Neural cell (in vitro differentiated cells): ENCODE results near the gene ZNF385C. TPM values are rescaled to one million over a fixed set of nuclear protein-coding genes. Genes with fewer than 3 reads are reported as not detected.

Experiments used
- H2AFZ ChIP-seq: fragments of 200-600, 300-800 bp; sonication (generic), shearing (Covaris generic); 2 replicates; pipeline ENCODE4 v1.6.0; 2014; ENCODE audit warnings: low read depth, mild to moderate bottlenecking, antibody characterized with exemption, low read length, moderate library complexity
- H3F3A ChIP-seq: fragments of 200-600 bp; shearing (Covaris generic); 2 replicates; pipeline ENCODE4 v1.6.1; 2016; ENCODE audit warnings: mild to moderate bottlenecking, moderate library complexity, mixed read lengths, antibody characterized with exemption, low read length; ENCODE audit not compliant: insufficient read depth, poor library complexity, severe bottlenecking
- H3K27ac ChIP-seq: fragments of 200-600, 300-800 bp; sonication (generic), shearing (Covaris generic); 2 replicates; pipeline ENCODE4 v1.5.1; 2014; ENCODE audit warnings: mild to moderate bottlenecking, low read length, moderate library complexity
- H3K27me3 ChIP-seq: fragments of 300-800, 200-600 bp; sonication (generic), shearing (Covaris generic); 2 replicates; pipeline ENCODE4 v1.6.0; 2014; ENCODE audit warnings: mild to moderate bottlenecking, low read depth, low read length, moderate library complexity; ENCODE audit not compliant: insufficient read depth
- H3K36me3 ChIP-seq: fragments of 300-800, 200-600 bp; sonication (generic), shearing (Covaris generic); 2 replicates; pipeline ENCODE4 v1.5.1; 2014; ENCODE audit warnings: mild to moderate bottlenecking, antibody characterized with exemption, low read length, moderate library complexity; ENCODE audit not compliant: insufficient read depth
- H3K4me2 ChIP-seq: fragments of 300-800, 200-600 bp; sonication (generic), shearing (Covaris generic); 2 replicates; pipeline ENCODE4 v1.6.0; 2014; ENCODE audit warnings: mild to moderate bottlenecking, low read length
- H3K4me3 ChIP-seq: fragments of 300-800, 200-600 bp; sonication (generic), shearing (Covaris generic); 2 replicates; pipeline ENCODE4 v1.5.1; 2014; ENCODE audit warnings: mild to moderate bottlenecking, low read length, moderate library complexity
- H3K79me2 ChIP-seq: fragments of 200-600 bp; shearing (Covaris generic); replicated peaks from 2 replicates; pipeline ENCODE4 v1.6.0; 2014; ENCODE audit warnings: mild to moderate bottlenecking, low read length, moderate library complexity; ENCODE audit not compliant: insufficient read depth
- H3K9ac ChIP-seq: fragments of 300-800, 200-600 bp; sonication (generic), shearing (Covaris generic); 2 replicates; pipeline ENCODE4 v1.6.1; 2016; ENCODE audit warnings: mild to moderate bottlenecking, low read length, mixed read lengths
- H3K9me2 ChIP-seq: fragments of 200-600 bp; shearing (Covaris generic); 2 replicates; pipeline ENCODE4 v1.6.1; 2016; ENCODE audit warnings: mild to moderate bottlenecking, low read length, mixed read lengths; ENCODE audit not compliant: insufficient read depth
- H3K9me3 ChIP-seq: fragments of 200-600, 300-800 bp; sonication (generic), shearing (Covaris generic); 2 replicates; pipeline ENCODE4 v1.6.1; 2016; ENCODE audit warnings: mild to moderate bottlenecking, mixed run types, low read length, moderate library complexity, mixed read lengths
- H4K20me1 ChIP-seq: fragments of 200-600 bp; shearing (Covaris generic); 2 replicates; pipeline ENCODE4 v1.6.1; 2016; ENCODE audit warnings: mild to moderate bottlenecking, mixed run types; ENCODE audit not compliant: insufficient read depth
- EP300 ChIP-seq: fragments of 450-650 bp; conservative IDR thresholded peaks from 2 replicates; pipeline ENCODE4 v1.6.1; 2014; ENCODE audit warnings: antibody characterized with exemption, mild to moderate bottlenecking, moderate library complexity; ENCODE audit not compliant: poor library complexity, severe bottlenecking
- EZH2 ChIP-seq: fragments of 200-600, 300-800 bp; shearing (Covaris generic), sonication (generic); IDR thresholded peaks from 2 replicates; pipeline ENCODE4 v1.6.1; 2014; ENCODE audit warnings: antibody characterized with exemption, low read length, borderline replicate concordance, mild to moderate bottlenecking; ENCODE audit not compliant: insufficient read depth, poor library complexity, severe bottlenecking
- MXI1 ChIP-seq: fragments of 450-650 bp; conservative IDR thresholded peaks from 2 replicates; pipeline ENCODE4 v1.6.1; 2014; ENCODE audit warnings: antibody characterized with exemption, mild to moderate bottlenecking; ENCODE audit not compliant: poor library complexity, severe bottlenecking
- POLR2AphosphoS5 ChIP-seq: IDR thresholded peaks from 2 replicates; pipeline ENCODE4 v1.6.1; 2012
- RAD21 ChIP-seq: fragments of 450-650 bp; conservative IDR thresholded peaks from 2 replicates; pipeline ENCODE4 v1.6.1; 2014; ENCODE audit warnings: antibody characterized with exemption, mild to moderate bottlenecking, moderate library complexity
- SMC3 ChIP-seq: fragments of 450-650 bp; conservative IDR thresholded peaks from 2 replicates; pipeline ENCODE4 v1.6.1; 2014; ENCODE audit warnings: antibody characterized with exemption, mild to moderate bottlenecking, moderate library complexity; ENCODE audit not compliant: poor library complexity
- TAF1 ChIP-seq: IDR thresholded peaks from 2 replicates; pipeline ENCODE4 v1.6.1; 2012; ENCODE audit warnings: low read depth
- polyA plus RNA-seq: library from polyadenylated mRNA; depleted of rRNA; stranded (reverse); fragments of >200 nt; gene quantifications from 2 replicates; pipeline ENCODE4 v1.2.3, GENCODE V29; 2014
- TF ChIP-seq, protein P1 (sequence below): IDR thresholded peaks from 2 replicates; pipeline ENCODE4 v1.6.1; 2012; ENCODE audit warnings: borderline replicate concordance
- TF ChIP-seq, protein P2 (sequence below): fragments of 450-650 bp; IDR thresholded peaks from 2 replicates; pipeline ENCODE4 v1.5.1; 2014; ENCODE audit warnings: antibody characterized with exemption, mild to moderate bottlenecking, moderate library complexity; ENCODE audit not compliant: poor library complexity, severe bottlenecking

The ZNF385C gene
- polyA plus RNA-seq, 1 donor from 2014 or later, result 0.69 TPM

DNA sequence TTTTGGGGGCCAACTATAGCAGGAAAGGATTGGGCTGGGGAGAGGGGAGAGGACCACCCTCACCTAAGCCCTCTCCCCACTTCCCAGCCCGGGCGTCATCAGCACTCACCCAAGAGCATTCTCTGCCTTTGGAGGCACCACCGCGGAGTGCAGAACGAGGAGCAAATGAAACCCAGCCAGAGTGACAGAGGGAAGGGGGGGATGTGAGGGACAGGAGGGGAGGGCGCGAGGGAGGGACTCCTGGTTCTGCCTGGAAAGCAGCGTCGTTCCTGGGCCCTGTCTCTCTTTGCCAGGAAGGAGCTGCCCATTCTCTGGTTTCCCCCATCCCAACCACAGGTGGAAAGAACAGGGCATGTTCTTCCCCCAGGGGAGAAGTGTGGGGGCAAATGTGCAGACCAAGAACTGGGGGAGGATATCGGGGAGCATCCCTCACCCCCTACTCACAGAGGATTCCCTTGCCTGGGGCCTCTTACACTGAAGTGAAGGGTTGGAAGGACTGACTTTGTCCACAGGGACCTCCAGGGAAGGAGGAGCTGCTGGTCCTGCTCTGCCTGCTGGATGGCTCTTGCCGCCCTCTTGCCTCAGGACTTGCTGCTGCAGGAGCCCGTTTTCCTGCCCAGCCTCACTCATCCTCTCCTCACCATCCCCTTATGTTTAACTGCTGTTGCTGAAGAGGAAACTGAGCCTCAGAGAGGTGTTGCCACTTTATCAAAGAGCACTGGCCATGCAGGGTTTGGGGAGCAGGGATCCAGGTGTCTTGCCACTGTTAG, 44.4 kb downstream of the ZNF385C start:
- no peak overlapping the region for H3K9ac ChIP-seq
- H3K27me3 ChIP-seq, result peaks cover 7% of the 10 kb centered on the region
- H3K4me3 ChIP-seq, result no peak overlapping the region
- no peaks in the 10 kb centered on the region for H3K79me2 ChIP-seq
- H3K9me3 ChIP-seq, result no peaks in the 10 kb centered on the region
- TF ChIP-seq, protein P1, sequence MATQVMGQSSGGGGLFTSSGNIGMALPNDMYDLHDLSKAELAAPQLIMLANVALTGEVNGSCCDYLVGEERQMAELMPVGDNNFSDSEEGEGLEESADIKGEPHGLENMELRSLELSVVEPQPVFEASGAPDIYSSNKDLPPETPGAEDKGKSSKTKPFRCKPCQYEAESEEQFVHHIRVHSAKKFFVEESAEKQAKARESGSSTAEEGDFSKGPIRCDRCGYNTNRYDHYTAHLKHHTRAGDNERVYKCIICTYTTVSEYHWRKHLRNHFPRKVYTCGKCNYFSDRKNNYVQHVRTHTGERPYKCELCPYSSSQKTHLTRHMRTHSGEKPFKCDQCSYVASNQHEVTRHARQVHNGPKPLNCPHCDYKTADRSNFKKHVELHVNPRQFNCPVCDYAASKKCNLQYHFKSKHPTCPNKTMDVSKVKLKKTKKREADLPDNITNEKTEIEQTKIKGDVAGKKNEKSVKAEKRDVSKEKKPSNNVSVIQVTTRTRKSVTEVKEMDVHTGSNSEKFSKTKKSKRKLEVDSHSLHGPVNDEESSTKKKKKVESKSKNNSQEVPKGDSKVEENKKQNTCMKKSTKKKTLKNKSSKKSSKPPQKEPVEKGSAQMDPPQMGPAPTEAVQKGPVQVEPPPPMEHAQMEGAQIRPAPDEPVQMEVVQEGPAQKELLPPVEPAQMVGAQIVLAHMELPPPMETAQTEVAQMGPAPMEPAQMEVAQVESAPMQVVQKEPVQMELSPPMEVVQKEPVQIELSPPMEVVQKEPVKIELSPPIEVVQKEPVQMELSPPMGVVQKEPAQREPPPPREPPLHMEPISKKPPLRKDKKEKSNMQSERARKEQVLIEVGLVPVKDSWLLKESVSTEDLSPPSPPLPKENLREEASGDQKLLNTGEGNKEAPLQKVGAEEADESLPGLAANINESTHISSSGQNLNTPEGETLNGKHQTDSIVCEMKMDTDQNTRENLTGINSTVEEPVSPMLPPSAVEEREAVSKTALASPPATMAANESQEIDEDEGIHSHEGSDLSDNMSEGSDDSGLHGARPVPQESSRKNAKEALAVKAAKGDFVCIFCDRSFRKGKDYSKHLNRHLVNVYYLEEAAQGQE, result no peak
- TF ChIP-seq RAD21, result no peak
- TF ChIP-seq, protein P2, sequence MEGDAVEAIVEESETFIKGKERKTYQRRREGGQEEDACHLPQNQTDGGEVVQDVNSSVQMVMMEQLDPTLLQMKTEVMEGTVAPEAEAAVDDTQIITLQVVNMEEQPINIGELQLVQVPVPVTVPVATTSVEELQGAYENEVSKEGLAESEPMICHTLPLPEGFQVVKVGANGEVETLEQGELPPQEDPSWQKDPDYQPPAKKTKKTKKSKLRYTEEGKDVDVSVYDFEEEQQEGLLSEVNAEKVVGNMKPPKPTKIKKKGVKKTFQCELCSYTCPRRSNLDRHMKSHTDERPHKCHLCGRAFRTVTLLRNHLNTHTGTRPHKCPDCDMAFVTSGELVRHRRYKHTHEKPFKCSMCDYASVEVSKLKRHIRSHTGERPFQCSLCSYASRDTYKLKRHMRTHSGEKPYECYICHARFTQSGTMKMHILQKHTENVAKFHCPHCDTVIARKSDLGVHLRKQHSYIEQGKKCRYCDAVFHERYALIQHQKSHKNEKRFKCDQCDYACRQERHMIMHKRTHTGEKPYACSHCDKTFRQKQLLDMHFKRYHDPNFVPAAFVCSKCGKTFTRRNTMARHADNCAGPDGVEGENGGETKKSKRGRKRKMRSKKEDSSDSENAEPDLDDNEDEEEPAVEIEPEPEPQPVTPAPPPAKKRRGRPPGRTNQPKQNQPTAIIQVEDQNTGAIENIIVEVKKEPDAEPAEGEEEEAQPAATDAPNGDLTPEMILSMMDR, result no peak
- TF ChIP-seq MXI1, result no peak
- TF ChIP-seq EP300, result no peak
- no peak overlapping the region for H2AFZ ChIP-seq
- H3K36me3 ChIP-seq, result no peaks in the 10 kb centered on the region
- H3K4me2 ChIP-seq, result no peak overlapping the region
- no peaks in the 10 kb centered on the region for H3F3A ChIP-seq
- no peak overlapping the region for H3K27ac ChIP-seq
- no peaks in the 10 kb centered on the region for H3K9me2 ChIP-seq
- H4K20me1 ChIP-seq, result no peaks in the 10 kb centered on the region

DNA sequence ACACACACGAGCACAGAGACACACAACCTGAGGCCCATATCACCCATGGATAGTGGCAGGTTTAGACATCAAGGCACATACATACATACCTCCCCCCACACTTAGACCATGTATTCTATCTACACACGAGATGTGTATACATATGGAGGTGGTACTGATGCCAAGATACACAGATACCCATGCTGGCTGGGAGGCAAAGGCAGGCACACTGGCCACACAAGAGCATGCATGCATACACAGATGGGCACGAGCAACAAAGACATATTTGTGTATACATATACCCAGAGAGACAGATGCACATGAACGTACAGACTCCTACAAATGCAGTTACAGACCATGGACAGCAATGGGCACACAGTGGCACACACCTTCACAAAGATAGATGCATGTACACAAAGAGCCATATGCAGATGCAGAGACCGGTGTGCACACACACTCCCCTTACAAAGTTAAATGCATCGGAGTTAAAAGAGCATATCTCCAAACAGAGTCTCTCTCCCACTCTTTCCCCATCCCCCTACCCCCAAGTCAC, 45.9 kb downstream of the ZNF385C start:
- no peaks in the 10 kb centered on the region for H3K9me3 ChIP-seq
- TF ChIP-seq EZH2 (no peak), TAF1 (no peak), RAD21 (no peak), SMC3 (no peak), MXI1 (no peak), POLR2AphosphoS5 (no peak), EP300 (no peak)
- TF ChIP-seq, protein P2, result no peak
- TF ChIP-seq, protein P1, result no peak
- H3K27ac ChIP-seq, result no peak overlapping the region
- H3K4me2 ChIP-seq, result no peak overlapping the region
- no peaks in the 10 kb centered on the region for H3F3A ChIP-seq
- H3K9ac ChIP-seq, result no peak overlapping the region
- no peaks in the 10 kb centered on the region for H3K79me2 ChIP-seq
- H3K27me3 ChIP-seq, result peaks cover 7% of the 10 kb centered on the region
- H2AFZ ChIP-seq, result no peak overlapping the region
- H3K4me3 ChIP-seq, result no peak overlapping the region
- H3K9me2 ChIP-seq, result no peaks in the 10 kb centered on the region
- H4K20me1 ChIP-seq, result no peaks in the 10 kb centered on the region
- H3K36me3 ChIP-seq, result no peaks in the 10 kb centered on the region
